Hepatocyte (in vitro differentiated cells): Measurements from ENCODE around the gene PRR27.

Experiments used
- EZH2 ChIP-seq: fragments of 200-600 bp; sonication (generic); IDR thresholded peaks from 2 replicates; pipeline ENCODE4 v1.6.1; 2016; ENCODE audit warnings: antibody characterized with exemption, mild to moderate bottlenecking, borderline replicate concordance
- EZH2phosphoT487 ChIP-seq: fragments of 200-600 bp; sonication (generic); IDR thresholded peaks from one replicate; pipeline ENCODE4 v1.6.1; 2018; ENCODE audit warnings: antibody characterized with exemption, mild to moderate bottlenecking, low read depth, moderate library complexity; ENCODE audit not compliant: unreplicated experiment, severe bottlenecking
- TF ChIP-seq, protein P1 (sequence below): fragments of 200-600 bp; sonication (generic); IDR thresholded peaks from 2 replicates; pipeline ENCODE4 v1.5.1; 2016; ENCODE audit warnings: antibody characterized with exemption, mild to moderate bottlenecking; ENCODE audit not compliant: poor library complexity

DNA sequence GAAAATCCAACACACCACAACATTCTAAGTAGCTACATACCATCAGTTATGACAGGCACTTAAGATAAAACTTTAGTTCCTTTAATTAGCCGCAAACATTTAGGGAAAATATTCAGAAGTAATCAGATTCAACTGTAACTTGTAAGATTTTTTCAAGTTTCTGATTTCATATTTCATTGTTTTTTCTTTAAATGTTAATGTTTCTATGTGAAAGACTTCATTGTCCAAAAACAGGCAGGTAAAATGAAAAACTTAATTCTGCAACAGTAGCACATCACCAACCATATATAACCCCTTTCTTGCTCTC, 29.9 kb downstream of the PRR27 start:
- TF ChIP-seq, protein P1, sequence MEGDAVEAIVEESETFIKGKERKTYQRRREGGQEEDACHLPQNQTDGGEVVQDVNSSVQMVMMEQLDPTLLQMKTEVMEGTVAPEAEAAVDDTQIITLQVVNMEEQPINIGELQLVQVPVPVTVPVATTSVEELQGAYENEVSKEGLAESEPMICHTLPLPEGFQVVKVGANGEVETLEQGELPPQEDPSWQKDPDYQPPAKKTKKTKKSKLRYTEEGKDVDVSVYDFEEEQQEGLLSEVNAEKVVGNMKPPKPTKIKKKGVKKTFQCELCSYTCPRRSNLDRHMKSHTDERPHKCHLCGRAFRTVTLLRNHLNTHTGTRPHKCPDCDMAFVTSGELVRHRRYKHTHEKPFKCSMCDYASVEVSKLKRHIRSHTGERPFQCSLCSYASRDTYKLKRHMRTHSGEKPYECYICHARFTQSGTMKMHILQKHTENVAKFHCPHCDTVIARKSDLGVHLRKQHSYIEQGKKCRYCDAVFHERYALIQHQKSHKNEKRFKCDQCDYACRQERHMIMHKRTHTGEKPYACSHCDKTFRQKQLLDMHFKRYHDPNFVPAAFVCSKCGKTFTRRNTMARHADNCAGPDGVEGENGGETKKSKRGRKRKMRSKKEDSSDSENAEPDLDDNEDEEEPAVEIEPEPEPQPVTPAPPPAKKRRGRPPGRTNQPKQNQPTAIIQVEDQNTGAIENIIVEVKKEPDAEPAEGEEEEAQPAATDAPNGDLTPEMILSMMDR, result no peak
- TF ChIP-seq EZH2 (no peak), EZH2phosphoT487 (no peak)
